Breast epithelium (tissue), 3 donors: ENCODE results near the gene CLIP2.

Experiments used
- CTCF ChIP-seq, 3 donors: fragments of 450-650 bp; IDR thresholded peaks; one replicate each; pipeline ENCODE4 v1.5.1; 2016 to 2017; ENCODE audit warnings: antibody characterized with exemption in 3 of 3, mild to moderate bottlenecking in 3 of 3, moderate library complexity in 3 of 3
- POLR2A ChIP-seq: fragments of 450-650 bp; IDR thresholded peaks from one replicate; pipeline ENCODE4 v1.6.1; 2016; ENCODE audit warnings: antibody characterized with exemption, mild to moderate bottlenecking, moderate library complexity

GRCh38 chr7:74280985-74281384 lies 8.2 kb upstream of the CLIP2 start:
- TF ChIP-seq POLR2A: no peak
- TF ChIP-seq CTCF (IDR thresholded peaks at IDR 0.05): no peak
